Stimulated activated naive CD4-positive, alpha-beta T cell treated with Interleukin-2 at 50 U/mL for 16 hours (primary cell): ENCODE measurements around the gene RTN4IP1.
"Not testable (repeated sequence)": the region's sequence is repeated elsewhere in the genome, so short reads cannot be mapped to it uniquely, and the experiment has no call there.

ENCODE experiments used
- DNase-seq: peaks from one replicate; lab custom pipeline; 2025; lab: John Stamatoyannopoulos, UW

RTN4IP1 gene

GRCh38 chr6:106627760-106628159, 1.5 kb downstream of the RTN4IP1 start:
- not testable (repeated sequence) for DNase-seq

GRCh38 chr6:106626485-106626884, 2.8 kb downstream of the RTN4IP1 start:
- DNase-seq: no peak

- no peak for DNase-seq
Observed at GRCh38 chr6:106623039-106623438, 6.3 kb downstream of the RTN4IP1 start.

- DNase-seq: no peak
Observed at GRCh38 chr6:106622412-106622811, 6.9 kb downstream of the RTN4IP1 start.

- DNase-seq: no peak
Observed at GRCh38 chr6:106620931-106621672, 8.2 kb downstream of the RTN4IP1 start.

DNA sequence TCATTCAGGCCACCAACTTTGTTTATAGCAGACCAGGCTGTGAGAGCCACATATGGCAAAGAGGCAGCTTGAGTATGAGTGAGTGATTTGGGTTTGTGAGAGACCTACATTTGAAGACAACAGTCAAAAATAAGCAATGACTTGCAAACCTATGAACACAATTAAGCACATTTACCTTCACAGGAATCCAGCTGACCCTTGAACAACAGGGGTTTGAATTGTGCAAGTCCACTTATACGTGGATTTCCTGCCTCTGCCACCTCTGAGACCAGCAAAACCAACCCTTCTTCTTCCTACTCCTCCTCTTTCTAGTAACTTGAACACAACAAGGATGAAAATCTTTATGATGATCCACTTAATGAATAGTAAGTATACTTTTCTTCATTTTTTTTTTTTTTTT, 10.1 kb downstream of the RTN4IP1 start:
- no peak for DNase-seq

- DNase-seq: no peak
Observed at GRCh38 chr6:106618324-106618723, 11.0 kb downstream of the RTN4IP1 start.

GRCh38 chr6:106617857-106618256, 11.4 kb downstream of the RTN4IP1 start:
- no peak for DNase-seq

GRCh38 chr6:106617302-106617701, 12.0 kb downstream of the RTN4IP1 start:
- DNase-seq: no peak

GRCh38 chr6:106614592-106615257, 14.6 kb downstream of the RTN4IP1 start:
- no peak for DNase-seq

DNA sequence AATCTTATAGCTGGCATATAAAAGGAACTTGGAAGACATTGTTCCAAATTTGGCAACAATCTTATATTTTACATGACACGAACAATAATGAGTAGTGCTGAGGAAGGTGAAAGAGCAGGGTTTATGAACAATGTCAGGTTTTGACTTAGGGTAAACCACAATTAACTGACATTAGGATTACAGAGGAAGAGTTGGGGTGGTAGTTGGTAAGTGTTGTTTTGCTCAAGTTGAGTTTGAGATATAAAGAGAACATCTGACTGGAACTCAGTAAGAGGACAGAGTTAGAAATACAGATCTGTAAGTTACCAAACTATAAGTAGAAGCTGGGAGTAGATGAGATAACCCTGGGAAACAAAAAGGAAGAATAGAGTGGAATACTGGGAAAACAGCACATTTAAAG, 15.1 kb downstream of the RTN4IP1 start:
- no peak for DNase-seq

DNA sequence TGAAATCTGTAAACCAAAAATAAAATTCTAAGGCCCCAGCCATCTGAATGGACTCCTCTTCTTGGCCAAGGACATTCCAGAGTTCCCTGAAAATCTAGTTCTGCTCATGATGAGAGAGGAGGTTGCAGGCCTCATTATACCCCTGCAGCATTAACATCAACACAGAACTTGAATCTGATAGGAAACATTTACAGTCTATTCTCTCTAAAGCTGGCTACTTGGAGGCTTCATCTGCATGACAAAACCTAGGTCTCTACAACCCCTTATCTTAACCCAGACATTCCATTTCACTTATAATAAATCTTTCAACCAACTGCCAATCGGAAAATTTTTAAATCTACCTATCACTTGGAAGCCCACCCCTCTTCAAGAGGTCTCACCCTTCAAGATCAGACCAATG, 15.7 kb downstream of the RTN4IP1 start:
- DNase-seq: no peak

GRCh38 chr6:106612671-106613416, 16.5 kb downstream of the RTN4IP1 start:
- no peak for DNase-seq

DNA sequence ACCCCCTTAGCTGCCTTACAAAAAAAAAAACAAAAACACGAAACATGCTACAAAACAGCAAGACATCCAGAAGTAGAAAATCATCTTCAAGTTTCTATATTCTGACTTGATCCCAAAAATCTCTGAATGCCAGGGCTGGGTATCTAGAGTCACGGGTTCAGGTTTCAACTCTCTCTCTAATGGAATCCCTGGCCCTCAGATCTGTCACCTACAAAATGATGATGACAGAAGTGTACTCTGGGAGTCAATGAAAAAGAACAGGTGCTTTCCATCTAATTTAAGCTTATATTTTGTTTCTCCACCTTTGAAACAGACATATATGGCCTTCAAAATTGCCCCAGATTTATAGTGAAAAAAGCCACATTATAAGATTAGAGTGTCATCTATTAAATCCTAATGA, 18.3 kb downstream of the RTN4IP1 start:
- no peak for DNase-seq

GRCh38 chr6:106609699-106610098, 19.6 kb downstream of the RTN4IP1 start:
- DNase-seq: no peak

GRCh38 chr6:106608080-106608668, 21.1 kb downstream of the RTN4IP1 start:
- DNase-seq: no peak

GRCh38 chr6:106600329-106600728, 29.0 kb downstream of the RTN4IP1 start:
- DNase-seq: no peak

DNA sequence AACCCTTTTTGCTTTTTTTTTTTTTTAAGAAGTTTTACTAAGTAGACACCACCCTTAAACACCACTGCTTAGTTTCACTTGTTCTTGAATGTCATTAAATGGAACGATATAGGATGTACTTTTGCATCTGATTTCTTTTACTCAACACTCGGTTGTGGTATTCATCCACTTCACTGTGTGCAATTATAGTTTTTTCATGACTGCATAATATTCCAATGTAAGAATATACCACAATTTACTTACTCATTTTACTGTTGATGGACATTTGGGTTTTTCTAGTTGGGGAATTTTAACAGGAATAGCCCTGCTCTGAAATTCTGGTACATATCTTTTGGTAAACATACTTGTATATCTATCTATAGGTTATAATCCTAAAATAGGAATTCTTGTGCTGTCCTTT, 29.9 kb downstream of the RTN4IP1 start:
- DNase-seq: no peak

GRCh38 chr6:106591111-106591825, 38.0 kb downstream of the RTN4IP1 start:
- DNase-seq: no peak

DNA sequence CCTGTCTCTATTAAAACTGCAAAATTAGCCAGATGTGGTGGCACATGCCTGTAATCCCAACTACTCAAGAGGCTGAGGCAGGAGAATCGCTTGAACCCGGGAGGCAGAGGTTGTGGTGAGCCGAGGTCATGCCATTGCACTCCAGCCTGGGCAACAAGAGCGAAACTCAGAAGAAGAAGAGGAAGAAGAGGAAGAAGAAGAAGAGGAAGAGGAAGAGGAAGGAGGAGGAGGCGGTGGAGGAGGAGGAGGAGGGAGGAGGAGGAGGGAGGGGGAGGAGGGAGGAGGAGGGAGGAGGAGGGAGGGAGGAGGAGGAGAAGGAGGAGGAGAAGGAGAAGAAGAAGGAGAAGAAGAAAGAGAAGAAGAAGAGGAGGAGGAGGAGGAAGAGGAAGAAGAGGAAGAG, 40.4 kb downstream of the RTN4IP1 start:
- DNase-seq: not testable (repeated sequence)

DNA sequence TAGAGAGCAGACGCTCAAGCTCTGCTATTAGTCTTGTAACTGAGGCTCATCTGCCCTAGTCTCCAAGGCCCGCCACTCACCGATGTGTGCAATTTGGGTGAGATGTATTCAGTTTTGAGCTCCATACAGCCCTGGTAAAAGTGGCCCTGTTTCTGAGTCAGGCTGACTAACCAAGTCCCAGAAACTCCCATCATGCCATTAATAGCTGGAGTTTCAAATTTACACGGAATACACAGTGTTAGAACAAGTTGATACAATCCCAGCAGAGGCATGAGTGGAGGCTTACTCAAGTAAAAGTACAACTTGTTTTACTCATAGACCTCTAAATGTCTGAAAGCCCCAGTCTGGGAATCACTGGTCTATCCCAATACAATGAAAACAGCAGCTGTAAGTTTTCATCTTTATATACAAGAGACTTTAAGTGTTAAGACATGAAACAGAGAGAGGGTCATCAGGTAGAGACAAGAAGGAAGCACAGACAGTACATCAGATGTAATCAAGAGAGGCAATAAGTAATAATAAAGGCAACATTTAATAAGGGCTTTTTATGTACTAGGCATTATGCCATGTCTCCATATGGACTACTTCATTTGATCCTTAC, 42.4 kb downstream of the RTN4IP1 start:
- no peak for DNase-seq

GRCh38 chr6:106581468-106581867, 47.8 kb downstream of the RTN4IP1 start:
- no peak for DNase-seq
